Dermis lymphatic vessel endothelial cell (primary cell): ENCODE data around the gene CCDC83. TPM values are rescaled to one million over a fixed set of nuclear protein-coding genes. Genes with fewer than 3 reads are reported as not detected.

Experiments
- total RNA-seq: library from RNA; depleted of rRNA; stranded (reverse); fragments of >200 nt; gene quantifications from 2 replicates; pipeline ENCODE4 v1.2.1, GENCODE V29; 2014

Gene CCDC83
- total RNA-seq: not detected in 2 replicates

GRCh38 chr11:85855341-85855656 is at the start of gene CCDC83:
CCDC83 (plus strand) TSS chr11:85855383; CDS start chr11:85865124, 9,741 bp downstream.

GRCh38 chr11:85810871-85811611 is 44.1 kb upstream of the CCDC83 start, which contains the start of gene SYTL2:
SYTL2 (minus strand) TSS chr11:85811141; CDS start chr11:85757725, 53,416 bp downstream.

Other genes starting within 250 kb of the CCDC83 start
- gene DLG2, start 228.0 kb upstream of the CCDC83 start, total RNA-seq: 0.11 and 0.52 TPM in 2 replicates
- gene TMEM126B, start 226.8 kb upstream of the CCDC83 start, total RNA-seq: 50.6 and 55.3 TPM in 2 replicates
- gene TMEM126A, start 207.4 kb upstream of the CCDC83 start, total RNA-seq: 28.8 and 37.2 TPM in 2 replicates
- gene CREBZF, start 190.3 kb upstream of the CCDC83 start, total RNA-seq: 24.7 and 31.4 TPM in 2 replicates
- gene CCDC89, start 169.2 kb upstream of the CCDC83 start, total RNA-seq: not detected in 2 replicates
- gene SYTL2, start 44.2 kb upstream of the CCDC83 start, total RNA-seq: 0.26 and 0.33 TPM in 2 replicates
- 141 and 169 TPM in 2 replicates for gene PICALM, start 213.7 kb downstream of the CCDC83 start, total RNA-seq